IPS-18a (cell line): ENCODE data around the gene GHRHR.

ENCODE experiments used
- H3K27ac ChIP-seq: one replicate; pipeline ENCODE4 v1.5.1; 2013; ENCODE audit warnings: low read length
- H3K27me3 ChIP-seq: one replicate; pipeline ENCODE4 v1.6.1; 2013; ENCODE audit warnings: mild to moderate bottlenecking, low read length; ENCODE audit not compliant: control insufficient read depth, insufficient read depth
- H3K36me3 ChIP-seq: one replicate; pipeline ENCODE4 v1.6.1; 2013; ENCODE audit warnings: low read depth, low read length; ENCODE audit not compliant: control insufficient read depth
- H3K4me1 ChIP-seq: one replicate; pipeline ENCODE4 v1.6.1; 2013; ENCODE audit warnings: low read depth, low read length; ENCODE audit not compliant: control insufficient read depth
- H3K4me3 ChIP-seq: one replicate; pipeline ENCODE4 v1.5.1; 2013; ENCODE audit warnings: low read length
- H3K9ac ChIP-seq: one replicate; pipeline ENCODE4 v1.6.1; 2013; ENCODE audit warnings: mild to moderate bottlenecking, low read length, moderate library complexity
- H3K9me3 ChIP-seq: one replicate; pipeline ENCODE4 v1.6.1; 2013; ENCODE audit warnings: low read depth, low read length; ENCODE audit not compliant: control insufficient read depth

GHRHR gene

GRCh38 chr7:30963842-30964241 lies at the start of gene GHRHR:
TSS of gene GHRHR (plus strand) at chr7:30963953. CDS start at chr7:30964069, 116 bp downstream.
- no peaks in the 10 kb centered on the region for H3K27me3 ChIP-seq
- H3K4me1 ChIP-seq: no peaks in the 10 kb centered on the region
- H3K36me3 ChIP-seq: no peaks in the 10 kb centered on the region
- no peak within 1 kb of the TSS for H3K9ac ChIP-seq
- no peak within 1 kb of the TSS for H3K4me3 ChIP-seq
- no peaks in the 10 kb centered on the region for H3K9me3 ChIP-seq
- H3K27ac ChIP-seq: no peak within 1 kb of the TSS

- Histone ChIP-seq H3K9ac (no peak overlapping the region), H3K9me3 (no peaks in the 10 kb centered on the region), H3K4me1 (no peaks in the 10 kb centered on the region), H3K27ac (no peak overlapping the region), H3K27me3 (no peaks in the 10 kb centered on the region), H3K36me3 (no peaks in the 10 kb centered on the region), H3K4me3 (no peak overlapping the region)
Observed at GRCh38 chr7:30914596-30914995, 49.2 kb upstream of the GHRHR start.

GRCh38 chr7:30915005-30915601 lies 48.6 kb upstream of the GHRHR start:
- no peak overlapping the region for H3K4me3 ChIP-seq
- no peak overlapping the region for H3K27ac ChIP-seq
- no peaks in the 10 kb centered on the region for H3K27me3 ChIP-seq
- no peaks in the 10 kb centered on the region for H3K4me1 ChIP-seq
- no peaks in the 10 kb centered on the region for H3K36me3 ChIP-seq
- no peaks in the 10 kb centered on the region for H3K9me3 ChIP-seq
- no peak overlapping the region for H3K9ac ChIP-seq

- H3K4me1 ChIP-seq: no peaks in the 10 kb centered on the region
- no peaks in the 10 kb centered on the region for H3K36me3 ChIP-seq
- no peak overlapping the region for H3K9ac ChIP-seq
Observed at GRCh38 chr7:30915751-30916150, 48.0 kb upstream of the GHRHR start.

GRCh38 chr7:30916255-30916654 lies 47.5 kb upstream of the GHRHR start:
- Histone ChIP-seq H3K4me3 (no peak overlapping the region), H3K27ac (no peak overlapping the region), H3K4me1 (no peaks in the 10 kb centered on the region), H3K27me3 (no peaks in the 10 kb centered on the region), H3K36me3 (no peaks in the 10 kb centered on the region), H3K9ac (no peak overlapping the region), H3K9me3 (no peaks in the 10 kb centered on the region)

More at GRCh38 chr7:30915751-30916150, 48.0 kb upstream of the GHRHR start:
- no peaks in the 10 kb centered on the region for H3K9me3 ChIP-seq
- no peak overlapping the region for H3K4me3 ChIP-seq
- H3K27me3 ChIP-seq: no peaks in the 10 kb centered on the region
- H3K27ac ChIP-seq: no peak overlapping the region

GRCh38 chr7:30916767-30917166 lies 47.0 kb upstream of the GHRHR start:
- Histone ChIP-seq H3K27ac (no peak overlapping the region), H3K4me3 (no peak overlapping the region), H3K4me1 (no peaks in the 10 kb centered on the region), H3K9me3 (no peaks in the 10 kb centered on the region), H3K27me3 (no peaks in the 10 kb centered on the region), H3K9ac (no peak overlapping the region), H3K36me3 (no peaks in the 10 kb centered on the region)

DNA sequence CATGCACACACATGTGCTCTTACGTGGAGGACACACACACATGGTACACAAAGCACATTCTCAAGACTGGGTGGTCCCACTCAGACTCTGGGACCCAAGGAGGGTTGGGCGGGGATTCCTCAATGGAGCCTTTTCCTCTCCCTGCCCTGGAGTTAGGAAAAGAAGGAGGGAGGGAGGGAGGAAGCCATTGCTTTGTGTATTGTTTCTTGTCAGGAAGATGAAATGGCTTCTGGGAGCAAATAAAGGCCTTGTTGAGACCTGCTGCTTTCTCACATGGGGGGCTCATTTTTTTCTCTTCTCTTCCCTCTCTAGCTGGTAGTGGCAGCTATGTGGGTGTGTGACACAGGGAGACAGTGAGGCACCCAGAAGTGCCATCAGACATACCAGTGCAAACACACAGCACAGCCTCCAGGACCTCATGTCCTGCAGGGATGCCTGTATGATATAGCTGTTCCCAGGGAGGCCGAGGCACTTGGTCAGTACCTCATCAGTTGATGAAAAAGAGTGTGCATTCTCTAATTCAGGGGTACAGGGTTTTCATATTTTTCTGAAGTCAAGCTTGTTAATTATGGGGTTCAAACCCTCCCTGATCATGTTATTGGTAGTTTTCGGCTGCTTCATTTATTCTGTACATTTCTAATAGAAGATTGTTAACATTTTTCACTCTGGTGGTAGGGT lies 46.4 kb upstream of the GHRHR start:
- no peaks in the 10 kb centered on the region for H3K36me3 ChIP-seq
- H3K4me3 ChIP-seq: no peak overlapping the region
- no peak overlapping the region for H3K27ac ChIP-seq
- H3K9ac ChIP-seq: no peak overlapping the region
- no peaks in the 10 kb centered on the region for H3K4me1 ChIP-seq
- H3K9me3 ChIP-seq: no peaks in the 10 kb centered on the region
- H3K27me3 ChIP-seq: no peaks in the 10 kb centered on the region

- Histone ChIP-seq H3K27ac (no peak overlapping the region), H3K4me3 (no peak overlapping the region), H3K4me1 (no peaks in the 10 kb centered on the region), H3K36me3 (no peaks in the 10 kb centered on the region), H3K9me3 (no peaks in the 10 kb centered on the region), H3K27me3 (no peaks in the 10 kb centered on the region), H3K9ac (no peak overlapping the region)
Observed at GRCh38 chr7:30918676-30919075, 45.1 kb upstream of the GHRHR start.

DNA sequence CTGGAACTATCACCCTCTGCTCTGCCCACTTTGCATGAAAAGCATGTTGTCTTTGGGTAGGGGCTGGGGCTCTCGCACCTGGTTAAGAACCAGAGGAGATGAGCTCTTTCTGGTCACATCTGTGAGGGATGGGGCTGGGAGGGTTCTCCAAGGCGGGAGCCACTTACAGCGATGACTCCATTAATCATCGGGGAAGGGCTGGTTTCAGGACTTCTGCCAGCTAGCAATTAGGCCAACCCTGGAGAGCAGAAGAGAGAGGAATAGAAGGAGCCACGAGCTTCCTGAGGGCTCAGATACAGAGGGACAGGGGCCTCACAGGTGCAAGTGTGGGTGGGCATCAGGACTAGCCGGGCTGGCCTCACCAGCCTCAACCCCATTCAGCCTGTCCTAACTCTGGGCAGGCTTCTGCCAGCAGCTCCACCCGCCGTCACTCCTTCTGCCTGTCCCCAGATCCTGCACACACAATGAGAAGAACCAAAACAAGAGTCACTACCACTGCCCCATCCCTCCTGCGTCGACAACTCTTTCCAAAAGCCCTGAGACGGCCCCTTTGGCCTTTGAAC lies 43.7 kb upstream of the GHRHR start:
- H3K4me1 ChIP-seq: no peaks in the 10 kb centered on the region
- H3K9me3 ChIP-seq: no peaks in the 10 kb centered on the region
- H3K27ac ChIP-seq: no peak overlapping the region
- H3K9ac ChIP-seq: no peak overlapping the region
- H3K36me3 ChIP-seq: no peaks in the 10 kb centered on the region
- no peaks in the 10 kb centered on the region for H3K27me3 ChIP-seq
- H3K4me3 ChIP-seq: no peak overlapping the region

DNA sequence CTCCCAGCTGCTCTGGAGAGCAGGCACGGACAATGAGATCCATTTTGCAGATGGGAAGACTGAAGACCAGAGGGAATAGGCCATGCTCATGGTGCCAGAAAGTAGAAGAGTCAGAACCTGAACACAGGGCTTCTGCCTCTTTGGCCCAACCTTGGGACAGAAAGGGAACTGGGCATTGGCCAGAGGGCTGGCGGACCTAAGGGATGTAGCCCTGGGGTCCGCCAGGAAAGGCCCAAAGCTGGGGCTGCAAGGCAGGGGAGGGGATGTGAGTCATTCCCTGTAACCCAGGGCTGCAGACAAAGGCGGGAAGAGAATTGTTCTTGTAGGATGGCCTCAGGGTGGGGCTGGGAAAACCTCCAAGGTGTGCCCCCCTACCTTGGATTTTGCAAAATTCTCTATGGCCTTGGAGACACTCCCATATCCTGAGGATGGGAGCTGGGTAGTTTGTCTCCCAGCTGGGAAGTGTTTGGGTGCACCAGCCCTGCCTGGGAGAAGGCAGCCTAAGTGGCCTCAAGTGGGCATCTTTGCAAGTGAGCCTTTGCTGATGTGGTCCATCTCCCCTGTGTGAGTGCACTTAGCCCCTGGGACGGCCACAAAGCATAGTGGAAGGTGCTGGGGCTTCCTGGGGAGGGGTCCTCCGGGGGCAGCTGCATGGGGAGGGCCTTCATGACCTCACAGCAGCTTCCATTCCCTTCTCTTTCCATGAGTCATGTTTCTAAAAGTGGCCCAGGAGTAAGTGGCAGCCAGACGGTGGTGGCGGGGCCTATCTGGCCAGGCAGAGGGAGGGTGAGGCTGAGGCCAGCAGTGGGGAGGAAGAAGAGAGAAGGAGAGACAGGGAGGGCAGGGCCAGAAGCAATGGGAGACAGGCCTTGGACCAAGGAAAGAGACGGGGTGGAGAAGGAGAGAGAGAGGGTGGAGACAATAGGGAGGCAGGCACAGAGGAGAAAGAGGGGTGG lies 42.9 kb upstream of the GHRHR start:
- H3K27ac ChIP-seq: no peak overlapping the region
- no peak overlapping the region for H3K4me3 ChIP-seq
- H3K4me1 ChIP-seq: no peaks in the 10 kb centered on the region
- H3K9ac ChIP-seq: no peak overlapping the region
- no peaks in the 10 kb centered on the region for H3K27me3 ChIP-seq
- H3K36me3 ChIP-seq: no peaks in the 10 kb centered on the region
- H3K9me3 ChIP-seq: no peaks in the 10 kb centered on the region
